Nephron (organoid): Measurements from ENCODE around the gene PSMB11.

Experiments used
- H3K27ac Mint-ChIP-seq, 3 experiments: 2 replicates each; pipeline ENCODE4 v1.8.0; 2020; ENCODE audit warnings: mixed read lengths in 3 of 3, mild to moderate bottlenecking in 2 of 3, moderate library complexity in 1 of 3
- H3K27me3 Mint-ChIP-seq: 2 replicates; pipeline ENCODE4 v1.8.0; 2021; ENCODE audit warnings: low read depth, mild to moderate bottlenecking, moderate library complexity, mixed read lengths
- H3K36me3 Mint-ChIP-seq: 2 replicates; pipeline ENCODE4 v1.8.0; 2020; ENCODE audit warnings: low read depth, mixed read lengths
- H3K4me1 Mint-ChIP-seq: 2 replicates; pipeline ENCODE4 v1.8.0; 2020; ENCODE audit warnings: mixed read lengths
- H3K4me3 Mint-ChIP-seq, 3 experiments: 2 replicates each; pipeline ENCODE4 v1.8.0; 2020; ENCODE audit warnings: mild to moderate bottlenecking in 3 of 3, mixed read lengths in 3 of 3, moderate library complexity in 2 of 3
- H3K9me3 Mint-ChIP-seq: 2 replicates; pipeline ENCODE4 v1.8.0; 2020; ENCODE audit warnings: mixed read lengths
- TF ChIP-seq, protein P1 (sequence below), 3 experiments: fragments of 200-600 bp; sonication (generic); IDR thresholded peaks; one replicate each; pipeline ENCODE4 v1.5.0; 2021; ENCODE audit warnings: antibody characterized with exemption in 3 of 3; ENCODE audit not compliant: unreplicated experiment in 3 of 3

Gene PSMB11

DNA sequence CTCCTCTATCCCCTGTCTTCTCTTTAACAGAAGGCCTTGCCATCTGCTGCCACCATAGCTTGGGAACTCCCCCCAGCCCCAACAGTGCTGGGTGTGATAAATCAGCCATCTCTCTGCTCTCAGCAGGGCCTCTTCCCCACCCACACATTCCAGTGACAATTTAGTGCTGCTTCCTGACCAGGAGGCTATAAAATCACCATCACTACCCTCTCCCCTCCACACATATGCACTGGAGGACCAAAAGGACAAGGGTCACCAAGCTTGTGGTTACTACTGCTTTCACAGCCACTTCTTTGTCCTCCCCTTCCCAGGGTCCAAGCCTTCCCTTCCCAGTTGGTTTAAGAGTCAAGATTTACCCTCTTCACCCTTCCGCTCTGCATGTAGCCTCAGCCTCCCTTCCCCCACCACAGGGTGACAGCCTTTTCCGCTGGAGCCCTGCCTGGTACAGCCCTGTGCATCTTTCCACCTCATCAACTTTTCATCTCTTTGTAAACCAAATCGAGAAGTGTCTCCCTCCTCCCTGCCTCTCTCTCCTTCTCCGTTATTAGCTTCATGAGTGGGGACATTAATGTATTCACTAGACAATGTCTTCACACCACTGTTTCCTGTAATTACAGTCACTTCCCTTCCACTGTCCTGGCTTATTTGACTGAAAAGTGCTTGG is 16.7 kb upstream of the PSMB11 start:
- Mint-ChIP-seq H3K4me3 (peak overlapping the region in 2 of 3 experiments; percentile 1 to 44), H3K9me3 (no peaks in the 10 kb centered on the region), H3K4me1 (peaks cover 49% of the 10 kb centered on the region), H3K27ac (peak overlapping the region; percentile 13 to 86 (median 38)), H3K27me3 (no peaks in the 10 kb centered on the region), H3K36me3 (peaks cover 35% of the 10 kb centered on the region)
- TF ChIP-seq, protein P1, sequence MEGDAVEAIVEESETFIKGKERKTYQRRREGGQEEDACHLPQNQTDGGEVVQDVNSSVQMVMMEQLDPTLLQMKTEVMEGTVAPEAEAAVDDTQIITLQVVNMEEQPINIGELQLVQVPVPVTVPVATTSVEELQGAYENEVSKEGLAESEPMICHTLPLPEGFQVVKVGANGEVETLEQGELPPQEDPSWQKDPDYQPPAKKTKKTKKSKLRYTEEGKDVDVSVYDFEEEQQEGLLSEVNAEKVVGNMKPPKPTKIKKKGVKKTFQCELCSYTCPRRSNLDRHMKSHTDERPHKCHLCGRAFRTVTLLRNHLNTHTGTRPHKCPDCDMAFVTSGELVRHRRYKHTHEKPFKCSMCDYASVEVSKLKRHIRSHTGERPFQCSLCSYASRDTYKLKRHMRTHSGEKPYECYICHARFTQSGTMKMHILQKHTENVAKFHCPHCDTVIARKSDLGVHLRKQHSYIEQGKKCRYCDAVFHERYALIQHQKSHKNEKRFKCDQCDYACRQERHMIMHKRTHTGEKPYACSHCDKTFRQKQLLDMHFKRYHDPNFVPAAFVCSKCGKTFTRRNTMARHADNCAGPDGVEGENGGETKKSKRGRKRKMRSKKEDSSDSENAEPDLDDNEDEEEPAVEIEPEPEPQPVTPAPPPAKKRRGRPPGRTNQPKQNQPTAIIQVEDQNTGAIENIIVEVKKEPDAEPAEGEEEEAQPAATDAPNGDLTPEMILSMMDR (IDR thresholded peaks at IDR 0.05; ENCODE audit: unreplicated experiment in 3 of 3) = no peak

DNA sequence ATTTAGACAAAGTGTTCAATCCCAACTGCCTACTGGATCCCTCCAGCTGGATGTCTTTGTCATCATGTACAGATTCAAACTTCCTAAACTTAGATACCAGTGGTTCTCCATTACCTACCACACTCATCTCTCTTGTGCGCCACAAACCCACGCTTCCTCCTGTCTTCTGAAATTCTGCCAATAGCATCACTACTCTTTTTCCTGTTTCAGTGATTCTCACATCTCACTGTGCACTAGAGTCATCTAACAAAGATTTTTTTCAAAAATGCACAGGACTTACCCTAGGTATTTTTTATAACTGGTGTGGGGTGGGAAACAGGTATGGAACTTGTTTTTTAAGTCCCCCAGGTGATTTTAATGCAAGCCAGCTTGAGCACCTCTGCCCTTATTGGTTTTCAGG is 13.2 kb upstream of the PSMB11 start:
- H3K27ac Mint-ChIP-seq = peak overlapping the region in 1 of 3 experiments; percentile 48
- H3K27me3 Mint-ChIP-seq = no peaks in the 10 kb centered on the region
- no peak overlapping the region for H3K4me3 Mint-ChIP-seq
- peaks cover 53% of the 10 kb centered on the region for H3K36me3 Mint-ChIP-seq
- H3K9me3 Mint-ChIP-seq = no peaks in the 10 kb centered on the region
- TF ChIP-seq, protein P1 (IDR thresholded peaks at IDR 0.05; ENCODE audit: unreplicated experiment in 3 of 3) = no peak
- H3K4me1 Mint-ChIP-seq = peaks cover 30% of the 10 kb centered on the region

DNA sequence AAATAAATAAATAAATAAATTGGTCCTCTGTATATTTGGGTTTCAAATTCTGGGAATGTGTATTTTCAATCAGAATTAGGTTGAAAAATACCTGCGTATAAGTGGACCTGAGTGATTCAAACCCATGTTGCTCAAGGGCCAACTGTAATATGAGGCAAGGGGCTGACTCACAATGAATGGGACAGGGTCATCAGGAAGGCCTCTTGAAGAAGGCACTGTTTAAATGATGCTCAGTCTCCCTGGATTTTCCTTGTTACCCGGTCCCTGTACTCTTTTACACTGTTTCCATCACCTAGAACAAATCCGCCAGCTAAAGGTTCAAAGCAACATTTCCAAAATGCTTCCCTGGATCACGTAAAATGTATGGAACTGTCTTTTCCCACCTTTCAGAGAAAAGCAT is 11.1 kb upstream of the PSMB11 start:
- no peak overlapping the region for H3K27ac Mint-ChIP-seq
- peaks cover 41% of the 10 kb centered on the region for H3K36me3 Mint-ChIP-seq
- H3K27me3 Mint-ChIP-seq = no peaks in the 10 kb centered on the region
- H3K4me3 Mint-ChIP-seq = peak overlapping the region in 1 of 3 experiments; percentile 84
- peaks cover 26% of the 10 kb centered on the region for H3K4me1 Mint-ChIP-seq
- H3K9me3 Mint-ChIP-seq = no peaks in the 10 kb centered on the region
- TF ChIP-seq, protein P1 (IDR thresholded peaks at IDR 0.05; ENCODE audit: unreplicated experiment in 3 of 3) = no peak

DNA sequence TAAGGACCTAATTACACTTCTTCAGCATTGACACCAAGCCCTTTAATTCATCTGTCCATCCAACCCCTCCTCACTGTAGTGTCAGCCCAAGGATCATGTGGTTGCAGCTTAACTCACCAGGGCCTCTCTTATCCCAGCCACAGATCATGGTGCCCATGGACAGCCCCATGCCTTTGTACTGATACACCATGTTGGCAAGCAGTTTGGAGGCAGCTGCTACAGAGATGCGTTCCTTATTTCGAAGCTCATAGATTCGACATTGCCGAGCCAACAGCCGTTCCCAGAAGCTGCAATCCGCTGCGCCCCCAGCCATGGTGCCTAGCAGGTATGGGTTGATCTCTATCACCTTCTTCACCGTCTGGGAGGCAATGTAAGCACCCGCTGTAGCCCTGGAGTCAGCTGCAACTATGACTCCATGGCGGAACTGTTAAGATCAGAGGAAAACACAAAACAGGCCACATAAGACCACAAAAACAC is 8.7 kb upstream of the PSMB11 start:
- Mint-ChIP-seq H3K9me3 (no peaks in the 10 kb centered on the region), H3K36me3 (peaks cover 30% of the 10 kb centered on the region), H3K4me1 (peaks cover 26% of the 10 kb centered on the region), H3K27me3 (no peaks in the 10 kb centered on the region), H3K4me3 (peak overlapping the region; percentile 80 to 89 (median 86)), H3K27ac (peak overlapping the region; percentile 14 to 98 (median 97))
- TF ChIP-seq, protein P1 (IDR thresholded peaks at IDR 0.05; ENCODE audit: unreplicated experiment in 3 of 3) = no peak

DNA sequence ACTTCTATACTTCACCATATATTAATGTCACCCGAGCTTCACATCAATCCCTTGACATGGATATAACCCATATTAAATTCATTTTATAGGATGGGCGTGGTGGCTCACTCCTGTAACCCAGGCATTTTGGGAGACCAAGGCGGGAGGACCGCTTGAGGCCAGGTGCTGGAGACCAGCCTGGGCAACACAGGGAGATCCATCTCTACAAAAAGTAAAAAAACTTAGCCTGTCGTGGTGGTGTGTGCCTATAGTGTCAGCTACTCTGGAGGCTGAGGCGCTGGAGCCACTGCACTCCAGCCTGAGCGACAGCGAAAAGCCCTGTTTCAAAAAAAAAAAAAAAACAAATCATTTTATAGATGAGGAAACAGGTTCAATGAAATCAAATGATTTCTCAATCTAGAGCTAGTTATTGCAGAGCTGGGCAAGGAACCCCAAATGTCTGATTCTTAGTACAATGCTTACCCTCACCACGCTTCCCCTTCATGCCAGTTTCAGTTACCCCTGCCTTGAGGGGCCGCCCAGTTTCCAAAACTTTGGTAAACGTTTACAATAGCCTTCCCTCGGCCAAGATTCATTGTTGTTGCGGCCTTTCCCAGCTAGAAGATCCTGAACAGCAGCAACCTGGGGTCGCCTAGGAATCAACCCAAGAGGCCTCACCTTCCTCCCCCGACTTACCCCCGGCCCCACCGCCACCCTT is 8.1 kb upstream of the PSMB11 start:
- H3K4me3 Mint-ChIP-seq = peak overlapping the region; percentile 80 to 89 (median 86)
- H3K36me3 Mint-ChIP-seq = peaks cover 25% of the 10 kb centered on the region
- H3K27ac Mint-ChIP-seq = peak overlapping the region; percentile 97 to 99 (median 98)
- H3K27me3 Mint-ChIP-seq = no peaks in the 10 kb centered on the region
- TF ChIP-seq, protein P1 (IDR thresholded peaks at IDR 0.05; ENCODE audit: unreplicated experiment in 3 of 3) = no peak
- no peaks in the 10 kb centered on the region for H3K9me3 Mint-ChIP-seq
- H3K4me1 Mint-ChIP-seq = peaks cover 26% of the 10 kb centered on the region
